HepG2 (cell line): Measurements from ENCODE around the gene LDLRAD3.

Experiments
- FOXJ3 ChIP-seq: sonication (generic); formaldehyde crosslinking; IDR thresholded peaks from 2 replicates; pipeline ENCODE4 v1.4.0; 2020; ENCODE audit warnings: missing genetic modification reagents, mild to moderate bottlenecking, borderline replicate concordance
- PHF21A ChIP-seq: sonication (generic); formaldehyde crosslinking; IDR thresholded peaks from 2 replicates; pipeline ENCODE4 v1.5.0; 2020; ENCODE audit warnings: mild to moderate bottlenecking, missing genetic modification reagents
- ZBTB8A ChIP-seq: sonication (generic); formaldehyde crosslinking; IDR thresholded peaks from 2 replicates; pipeline ENCODE4 v1.4.0; 2020; ENCODE audit warnings: mild to moderate bottlenecking, low read depth, missing genetic modification reagents, borderline replicate concordance
- ZKSCAN1 ChIP-seq: fragments of 150-350 bp; IDR thresholded peaks from 2 replicates; pipeline ENCODE4 v1.6.1; 2014; ENCODE audit warnings: low read length

DNA sequence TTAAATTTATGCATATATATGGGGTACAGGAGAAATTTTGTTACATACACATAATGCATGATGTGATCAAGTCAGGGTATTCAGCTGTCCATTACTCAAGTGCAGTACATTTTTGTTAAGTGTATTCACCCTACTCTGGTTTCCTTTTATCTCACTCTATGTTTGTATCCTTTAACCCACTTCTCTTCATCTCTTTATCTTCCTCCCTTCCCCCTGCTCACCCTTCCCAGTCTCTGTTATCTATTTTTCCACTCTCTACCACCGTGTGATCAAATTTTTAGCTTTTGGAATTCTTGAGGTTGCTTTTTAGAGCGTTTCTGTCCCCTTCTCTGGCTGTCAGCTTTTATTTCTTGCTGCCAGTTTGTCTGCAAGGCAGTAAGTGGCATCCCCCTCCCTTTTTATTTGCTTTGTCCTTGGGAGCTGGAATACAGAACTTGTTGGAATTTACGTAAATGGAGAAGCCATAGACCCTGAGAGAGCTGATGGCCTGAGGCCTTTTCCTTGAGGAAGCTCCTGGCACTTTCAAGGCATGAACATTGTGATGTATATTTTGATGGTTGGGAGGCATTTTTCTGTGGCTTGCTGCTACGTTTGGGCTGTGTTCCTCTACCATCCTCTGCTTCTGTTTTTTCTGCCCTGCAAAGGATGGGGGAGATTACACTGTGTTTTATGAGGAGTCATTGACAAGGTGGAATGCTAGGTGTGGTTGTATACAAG lies 148.6 kb downstream of the LDLRAD3 start:
- TF ChIP-seq ZKSCAN1 (no peak), FOXJ3 (CRISPR knock-in tag) (no peak), ZBTB8A (CRISPR knock-in tag) (no peak), PHF21A (no peak)
